ENCODE data around the gene SPATA31E1.
"Not testable (repeated sequence)": the region's sequence is repeated elsewhere in the genome, so short reads cannot be mapped to it uniquely, and the experiment has no call there.

SPATA31E1 gene

GRCh38 chr9:87851186-87851585 lies 31.5 kb upstream of the SPATA31E1 start:
- WGBS, 2 experiments (ENCODE audit: insufficient coverage in 2 of 2): 100% methylated on average over 2 of the region's 4 CpGs; no CpG with 5 or more reads in 1 of the 2 experiments
- not testable (repeated sequence) for H3K27ac ChIP-seq (ENCODE audit: low read depth, low read length, severe bottlenecking); H3K36me3 ChIP-seq (ENCODE audit: control insufficient read depth, insufficient read depth, low read length); H3K4me1 ChIP-seq (ENCODE audit: control insufficient read depth, insufficient read depth, low read length, poor library complexity, severe bottlenecking); H3K9me3 ChIP-seq (ENCODE audit: control insufficient read depth, low read length); H3K4me3 ChIP-seq (ENCODE audit: extremely low read depth, insufficient read depth, low read length, poor library complexity, severe bottlenecking)

- no peaks in the 10 kb centered on the region for H3K4me1 ChIP-seq (ENCODE audit: control insufficient read depth, insufficient read depth, low read length, poor library complexity, severe bottlenecking)
- H3K9me3 ChIP-seq (ENCODE audit: control insufficient read depth, low read length): peaks cover 7% of the 10 kb centered on the region
- H3K27ac ChIP-seq (ENCODE audit: low read depth, low read length, severe bottlenecking): no peak overlapping the region
- WGBS, 2 experiments (ENCODE audit: insufficient coverage in 2 of 2): 87 to 95% methylated on average over 6 of the region's 7 CpGs
- no peak overlapping the region for H3K4me3 ChIP-seq (ENCODE audit: extremely low read depth, insufficient read depth, low read length, poor library complexity, severe bottlenecking)
- no peaks in the 10 kb centered on the region for H3K36me3 ChIP-seq (ENCODE audit: control insufficient read depth, insufficient read depth, low read length)
Observed at GRCh38 chr9:87853302-87853701, 29.4 kb upstream of the SPATA31E1 start.

GRCh38 chr9:87853876-87854579 lies 28.6 kb upstream of the SPATA31E1 start:
- WGBS, 2 experiments (ENCODE audit: insufficient coverage in 2 of 2): no CpG with 5 or more reads among the region's 3 CpGs

GRCh38 chr9:87854580-87854955 lies 28.1 kb upstream of the SPATA31E1 start:
- Histone ChIP-seq H3K4me3 (ENCODE audit: extremely low read depth, insufficient read depth, low read length, poor library complexity, severe bottlenecking) (no peak overlapping the region), H3K27ac (ENCODE audit: low read depth, low read length, severe bottlenecking) (no peak overlapping the region), H3K4me1 (ENCODE audit: control insufficient read depth, insufficient read depth, low read length, poor library complexity, severe bottlenecking) (no peaks in the 10 kb centered on the region), H3K9me3 (ENCODE audit: control insufficient read depth, low read length) (peaks cover 13% of the 10 kb centered on the region), H3K36me3 (ENCODE audit: control insufficient read depth, insufficient read depth, low read length) (no peaks in the 10 kb centered on the region)
- 85% methylated on average over 2 of the region's 5 CpGs; no CpG with 5 or more reads in 1 of the 2 experiments for WGBS, 2 experiments (ENCODE audit: insufficient coverage in 2 of 2)

More at GRCh38 chr9:87853876-87854579, 28.6 kb upstream of the SPATA31E1 start:
- Histone ChIP-seq H3K4me1 (ENCODE audit: control insufficient read depth, insufficient read depth, low read length, poor library complexity, severe bottlenecking) (no peaks in the 10 kb centered on the region), H3K27ac (ENCODE audit: low read depth, low read length, severe bottlenecking) (no peak overlapping the region), H3K9me3 (ENCODE audit: control insufficient read depth, low read length) (peaks cover 8% of the 10 kb centered on the region), H3K4me3 (ENCODE audit: extremely low read depth, insufficient read depth, low read length, poor library complexity, severe bottlenecking) (no peak overlapping the region), H3K36me3 (ENCODE audit: control insufficient read depth, insufficient read depth, low read length) (no peaks in the 10 kb centered on the region)

- Histone ChIP-seq H3K27ac (ENCODE audit: low read depth, low read length, severe bottlenecking) (no peak overlapping the region), H3K9me3 (ENCODE audit: control insufficient read depth, low read length) (peaks cover 13% of the 10 kb centered on the region), H3K36me3 (ENCODE audit: control insufficient read depth, insufficient read depth, low read length) (no peaks in the 10 kb centered on the region), H3K4me1 (ENCODE audit: control insufficient read depth, insufficient read depth, low read length, poor library complexity, severe bottlenecking) (no peaks in the 10 kb centered on the region), H3K4me3 (ENCODE audit: extremely low read depth, insufficient read depth, low read length, poor library complexity, severe bottlenecking) (no peak overlapping the region)
- 94 to 100% methylated on average over 3 of the region's 3 CpGs for WGBS, 2 experiments (ENCODE audit: insufficient coverage in 2 of 2)
Observed at GRCh38 chr9:87855061-87855460, 27.6 kb upstream of the SPATA31E1 start.

GRCh38 chr9:87857141-87857947 lies 25.3 kb upstream of the SPATA31E1 start:
- H3K27ac ChIP-seq (ENCODE audit: low read depth, low read length, severe bottlenecking): no peak overlapping the region
- peaks cover 13% of the 10 kb centered on the region for H3K9me3 ChIP-seq (ENCODE audit: control insufficient read depth, low read length)
- H3K4me3 ChIP-seq (ENCODE audit: extremely low read depth, insufficient read depth, low read length, poor library complexity, severe bottlenecking): no peak overlapping the region
- no peaks in the 10 kb centered on the region for H3K36me3 ChIP-seq (ENCODE audit: control insufficient read depth, insufficient read depth, low read length)
- 87 to 92% methylated on average over 27 of the region's 29 CpGs for WGBS, 2 experiments (ENCODE audit: insufficient coverage in 2 of 2)
- peaks cover 2% of the 10 kb centered on the region for H3K4me1 ChIP-seq (ENCODE audit: control insufficient read depth, insufficient read depth, low read length, poor library complexity, severe bottlenecking)

- peaks cover 6% of the 10 kb centered on the region for H3K4me1 ChIP-seq (ENCODE audit: control insufficient read depth, insufficient read depth, low read length, poor library complexity, severe bottlenecking)
- 84 to 94% methylated on average over 4 to 8 of the region's 8 CpGs for WGBS, 2 experiments (ENCODE audit: insufficient coverage in 2 of 2)
- H3K27ac ChIP-seq (ENCODE audit: low read depth, low read length, severe bottlenecking): no peak overlapping the region
- no peak overlapping the region for H3K4me3 ChIP-seq (ENCODE audit: extremely low read depth, insufficient read depth, low read length, poor library complexity, severe bottlenecking)
- H3K9me3 ChIP-seq (ENCODE audit: control insufficient read depth, low read length): peaks cover 13% of the 10 kb centered on the region
- no peaks in the 10 kb centered on the region for H3K36me3 ChIP-seq (ENCODE audit: control insufficient read depth, insufficient read depth, low read length)
Observed at GRCh38 chr9:87857948-87858335, 24.7 kb upstream of the SPATA31E1 start.

- Histone ChIP-seq H3K4me3 (ENCODE audit: extremely low read depth, insufficient read depth, low read length, poor library complexity, severe bottlenecking) (no peak overlapping the region), H3K4me1 (ENCODE audit: control insufficient read depth, insufficient read depth, low read length, poor library complexity, severe bottlenecking) (peaks cover 11% of the 10 kb centered on the region), H3K9me3 (ENCODE audit: control insufficient read depth, low read length) (peaks cover 13% of the 10 kb centered on the region), H3K27ac (ENCODE audit: low read depth, low read length, severe bottlenecking) (no peak overlapping the region), H3K36me3 (ENCODE audit: control insufficient read depth, insufficient read depth, low read length) (no peaks in the 10 kb centered on the region)
- WGBS, 2 experiments (ENCODE audit: insufficient coverage in 2 of 2): 95 to 96% methylated on average over 27 of the region's 27 CpGs
Observed at GRCh38 chr9:87859137-87859536, 23.5 kb upstream of the SPATA31E1 start.

GRCh38 chr9:87859786-87860185 lies 22.9 kb upstream of the SPATA31E1 start:
- 88 to 91% methylated on average over 9 to 11 of the region's 11 CpGs for WGBS, 2 experiments (ENCODE audit: insufficient coverage in 2 of 2)
- peaks cover 11% of the 10 kb centered on the region for H3K4me1 ChIP-seq (ENCODE audit: control insufficient read depth, insufficient read depth, low read length, poor library complexity, severe bottlenecking)
- no peak overlapping the region for H3K4me3 ChIP-seq (ENCODE audit: extremely low read depth, insufficient read depth, low read length, poor library complexity, severe bottlenecking)
- H3K9me3 ChIP-seq (ENCODE audit: control insufficient read depth, low read length): peaks cover 13% of the 10 kb centered on the region
- no peak overlapping the region for H3K27ac ChIP-seq (ENCODE audit: low read depth, low read length, severe bottlenecking)
- no peaks in the 10 kb centered on the region for H3K36me3 ChIP-seq (ENCODE audit: control insufficient read depth, insufficient read depth, low read length)

- no peak overlapping the region for H3K27ac ChIP-seq (ENCODE audit: low read depth, low read length, severe bottlenecking)
- H3K36me3 ChIP-seq (ENCODE audit: control insufficient read depth, insufficient read depth, low read length): no peaks in the 10 kb centered on the region
- H3K4me1 ChIP-seq (ENCODE audit: control insufficient read depth, insufficient read depth, low read length, poor library complexity, severe bottlenecking): peaks cover 11% of the 10 kb centered on the region
- 80% methylated on average over 1 of the region's 1 CpG; no CpG with 5 or more reads in 1 of the 2 experiments for WGBS, 2 experiments (ENCODE audit: insufficient coverage in 2 of 2)
- no peak overlapping the region for H3K4me3 ChIP-seq (ENCODE audit: extremely low read depth, insufficient read depth, low read length, poor library complexity, severe bottlenecking)
- H3K9me3 ChIP-seq (ENCODE audit: control insufficient read depth, low read length): peaks cover 13% of the 10 kb centered on the region
Observed at GRCh38 chr9:87861332-87861731, 21.3 kb upstream of the SPATA31E1 start.

Measured in mesodermal cell (in vitro differentiated cells).